Endothelial cell of umbilical vein (primary cell): ENCODE data around the gene TMEM150C. TPM values are rescaled to one million over a fixed set of nuclear protein-coding genes. Genes with fewer than 3 reads are reported as not detected.

Experiments used
- BruUV-seq: library from RNA; stranded (reverse); fragments of 400-500 nt; replicated peaks from 2 replicates; lab custom pipeline; 2021; lab: Mats Ljungman, UMichigan
- CTCF ChIA-PET: fragments of 300-600, 350-600 bp; sonication (Branson Sonifier 250); formaldehyde crosslinking; loops from one replicate; lab custom pipeline; 2021; ENCODE audit warnings: antibody characterized with exemption, inconsistent platforms; lab: Charles Lee
- POLR2A ChIA-PET: fragments of 300-600, 350-600 bp; sonication (Branson Sonifier 250); formaldehyde crosslinking; loops from one replicate; lab custom pipeline; 2021; ENCODE audit warnings: antibody characterized with exemption, inconsistent platforms; lab: Charles Lee
- DNase-seq: peaks from one replicate; pipeline ENCODE4 v3.0.0-alpha.2; 2011; ENCODE audit warnings: low read depth, low spot score
- FAIRE-seq: peaks from 2 replicates; lab custom pipeline; 2011; peaks lifted over from hg19 to GRCh38; lab: Jason Lieb, UNC
- H2AFZ ChIP-seq: 2 replicates; pipeline ENCODE4 v1.6.0; 2012; ENCODE audit warnings: low read depth, low read length, control low read depth, inconsistent platforms
- H3K27ac ChIP-seq: 2 replicates; pipeline ENCODE4 v1.5.1; 2011; ENCODE audit warnings: low read depth, mild to moderate bottlenecking, control low read depth, low read length, moderate library complexity; ENCODE audit not compliant: insufficient read depth
- H3K27me3 ChIP-seq, 2 experiments: 2 replicates each; pipeline versions ENCODE4 v1.6.0 to v1.6.1; 2011; ENCODE audit warnings: low read length in 2 of 2, mixed read lengths in 1 of 2; ENCODE audit not compliant: control insufficient read depth in 2 of 2, insufficient read depth in 2 of 2
- H3K36me3 ChIP-seq, 2 experiments: 2 replicates in 1 of 2; 3 replicates in 1 of 2; pipeline ENCODE4 v1.5.1; 2011; ENCODE audit warnings: low read length in 2 of 2, mild to moderate bottlenecking in 1 of 2, moderate library complexity in 1 of 2; ENCODE audit not compliant: control insufficient read depth in 2 of 2, insufficient read depth in 2 of 2; ENCODE audit errors: extremely low read depth in 1 of 2
- H3K4me1 ChIP-seq: 3 replicates; pipeline ENCODE4 v1.5.1; 2011; ENCODE audit warnings: mild to moderate bottlenecking, low read length; ENCODE audit not compliant: control insufficient read depth, insufficient read depth; ENCODE audit errors: extremely low read depth
- H3K4me2 ChIP-seq: 2 replicates; pipeline ENCODE4 v1.6.1; 2011; ENCODE audit warnings: low read length, control low read depth, mixed read lengths; ENCODE audit not compliant: insufficient read depth
- H3K4me3 ChIP-seq, 3 experiments: fragments of 200-600 bp in 1 of 3; sonication (generic), shearing (Covaris generic) in 1 of 3; replicated peaks in 1 of 3; 2 replicates each; pipeline ENCODE4 v1.5.1; 2011 to 2016; ENCODE audit warnings: control low read depth in 3 of 3, low read length in 3 of 3, mild to moderate bottlenecking in 2 of 3, inconsistent platforms in 1 of 3, low read depth in 1 of 3, moderate library complexity in 1 of 3; ENCODE audit not compliant: insufficient read depth in 1 of 3
- H3K79me2 ChIP-seq: 2 replicates; pipeline ENCODE4 v1.6.0; 2012; ENCODE audit warnings: low read length, inconsistent platforms; ENCODE audit not compliant: control insufficient read depth, insufficient read depth
- H3K9ac ChIP-seq: replicated peaks from 2 replicates; pipeline ENCODE3; 2011; ENCODE audit warnings: low read length, control low read depth; ENCODE audit not compliant: insufficient read depth; ENCODE audit errors: extremely low read depth
- H3K9me1 ChIP-seq: replicated peaks from 3 replicates; pipeline ENCODE4 v1.6.0; 2011; ENCODE audit warnings: mild to moderate bottlenecking, low read length; ENCODE audit not compliant: control insufficient read depth, insufficient read depth; ENCODE audit errors: extremely low read depth
- H3K9me3 ChIP-seq: replicated peaks from 2 replicates; pipeline ENCODE4 v1.5.1; 2012; ENCODE audit warnings: low read length, inconsistent platforms; ENCODE audit not compliant: control insufficient read depth, insufficient read depth
- H4K20me1 ChIP-seq: replicated peaks from 2 replicates; pipeline ENCODE3; 2011; ENCODE audit warnings: mild to moderate bottlenecking, low read length; ENCODE audit not compliant: control insufficient read depth, insufficient read depth; ENCODE audit errors: extremely low read depth
- CTCF ChIP-seq, 2 donors: IDR thresholded peaks; 1 replicate in 1 of 2; 2 replicates in 1 of 2; pipeline ENCODE4 v1.5.1; 2011; ENCODE audit warnings: low read length in 2 of 2, mild to moderate bottlenecking in 2 of 2, moderate library complexity in 2 of 2, control low read depth in 1 of 2, inconsistent platforms in 1 of 2, low read depth in 1 of 2; ENCODE audit not compliant: insufficient read depth in 1 of 2; ENCODE audit errors: extremely low read depth in 1 of 2
- EZH2 ChIP-seq: IDR thresholded peaks from 2 replicates; pipeline ENCODE4 v1.6.1; 2012; ENCODE audit warnings: borderline replicate concordance, low read depth, mild to moderate bottlenecking, moderate library complexity, low read length, inconsistent platforms; ENCODE audit not compliant: severe bottlenecking
- FOS ChIP-seq: IDR thresholded peaks from 2 replicates; pipeline ENCODE4 v1.6.1; 2011; ENCODE audit warnings: mild to moderate bottlenecking, low read length, moderate library complexity, borderline replicate concordance; ENCODE audit not compliant: insufficient read depth
- GATA2 ChIP-seq: IDR thresholded peaks from 2 replicates; pipeline ENCODE4 v1.7.0; 2011; ENCODE audit warnings: low read depth, mild to moderate bottlenecking, moderate library complexity, mixed read lengths, low read length; ENCODE audit not compliant: insufficient read length, insufficient read depth
- JUN ChIP-seq: IDR thresholded peaks from 2 replicates; pipeline ENCODE4 v1.6.1; 2011; ENCODE audit warnings: borderline replicate concordance, low read depth; ENCODE audit not compliant: insufficient read length, insufficient read depth
- MYC ChIP-seq: IDR thresholded peaks from one replicate; pipeline ENCODE4 v1.6.1; 2011; ENCODE audit warnings: mild to moderate bottlenecking, low read depth, low read length
- POLR2A ChIP-seq: IDR thresholded peaks from 2 replicates; pipeline ENCODE4 v1.6.1; 2012; ENCODE audit warnings: low read depth, mild to moderate bottlenecking, control low read depth, low read length
- POLR2AphosphoS5 ChIP-seq: IDR thresholded peaks from 2 replicates; pipeline ENCODE4 v1.6.1; 2012; ENCODE audit warnings: low read depth, mild to moderate bottlenecking, control low read depth, low read length, moderate library complexity; ENCODE audit not compliant: insufficient read depth
- dilution Hi-C: fragments of 300-500 bp; cut with MboI; formaldehyde crosslinking; loops from one replicate; pipeline ENCODE4 v1.15.0; 2019; ENCODE audit warnings: low sequenced_read_pairs; ENCODE audit not compliant: extremely low pct_ligation_motif_present
- intact Hi-C: fragments of 100-400 bp; cut with micrococcal nuclease; formaldehyde crosslinking; loops from one replicate; pipeline ENCODE4 v1.10.0; 2022
- polyA plus RNA-seq, 4 experiments: library from polyadenylated mRNA; depleted of rRNA in 3 of 4; stranded (reverse) in 3 of 4; unstranded in 1 of 4; fragments of >200 nt; gene quantifications; 2 replicates each; pipeline versions ENCODE4 v1.2.1 to v1.2.3, GENCODE V29; 2011 to 2012; ENCODE audit warnings: missing spikeins in 1 of 4
- total RNA-seq: library from RNA; stranded (reverse); gene quantifications from 2 replicates; pipeline ENCODE4 v1.2.3, GENCODE V29; 2021
- TF ChIP-seq, protein P1 (sequence below): IDR thresholded peaks from 2 replicates; pipeline ENCODE4 v1.6.1; 2011; ENCODE audit not compliant: insufficient read depth, insufficient read length

TMEM150C gene
- total and polyA plus RNA-seq, 2 donors (not counting 3 experiments of a cell fraction or from before 2014, with no cell fraction given): 4.1 to 6.6 TPM

DNA sequence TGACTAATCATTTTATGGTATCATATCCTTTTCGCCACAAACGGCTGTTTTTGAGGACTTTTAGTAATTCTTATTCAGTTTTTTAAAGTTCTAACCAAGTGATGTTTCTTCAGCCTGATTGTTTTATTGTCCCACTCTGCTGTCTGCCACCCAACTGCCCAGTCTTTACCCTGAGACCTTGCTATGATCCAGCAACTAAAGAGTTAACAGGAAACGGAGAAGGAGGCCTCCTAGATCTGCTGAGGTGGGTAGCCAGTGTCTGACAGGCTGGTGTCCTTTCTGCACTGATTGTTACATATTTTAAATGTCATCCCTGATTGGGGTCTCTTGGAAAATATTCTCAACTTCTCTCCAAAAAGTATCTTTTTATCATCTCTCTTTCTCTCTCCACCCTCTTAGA, 7.9 kb upstream of the TMEM150C start:
- Histone ChIP-seq H3K4me3 (no peak overlapping the region), H3K27me3 (peaks cover 8 to 9% of the 10 kb centered on the region in 2 experiments), H2AFZ (no peak overlapping the region), H3K9me3 (no peaks in the 10 kb centered on the region), H3K36me3 (no peaks in the 10 kb centered on the region), H4K20me1 (no peaks in the 10 kb centered on the region), H3K9me1 (no peaks in the 10 kb centered on the region), H3K9ac (no peak overlapping the region), H3K4me2 (no peak overlapping the region), H3K27ac (no peak overlapping the region), H3K4me1 (no peaks in the 10 kb centered on the region), H3K79me2 (no peaks in the 10 kb centered on the region)
- no TSS peak for BruUV-seq
- dilution Hi-C loops: no loop called here
- FAIRE-seq (no peak), DNase-seq (no peak)
- CTCF ChIA-PET: interaction anchor here (1.1 to 2.0 kb wide), 4 partner anchors 9 to 169 kb away, joined by 3 to 7 read pairs (median 4); no protein-coding TSS in a partner anchor
- POLR2A ChIA-PET: no interaction called here
- no peak for TF ChIP-seq EZH2
- no peak for TF ChIP-seq POLR2A
- TF ChIP-seq FOS: no peak
- no peak for TF ChIP-seq CTCF (IDR thresholded peaks at IDR 0.05; ENCODE audit: extremely low read depth in 1 of 2, insufficient read depth in 1 of 2, low read depth in 1 of 2, low read length in 2 of 2)
- TF ChIP-seq JUN: no peak
- no peak for TF ChIP-seq GATA2
- TF ChIP-seq, protein P1, sequence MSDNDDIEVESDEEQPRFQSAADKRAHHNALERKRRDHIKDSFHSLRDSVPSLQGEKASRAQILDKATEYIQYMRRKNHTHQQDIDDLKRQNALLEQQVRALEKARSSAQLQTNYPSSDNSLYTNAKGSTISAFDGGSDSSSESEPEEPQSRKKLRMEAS: no peak
- TF ChIP-seq POLR2AphosphoS5: no peak
- no peak for TF ChIP-seq MYC
- intact Hi-C loops: no loop called here
